ENCODE data around the gene G3BP1.
"Not testable (repeated sequence)": the region's sequence is repeated elsewhere in the genome, so short reads cannot be mapped to it uniquely, and the experiment has no call there.

The G3BP1 gene

DNA sequence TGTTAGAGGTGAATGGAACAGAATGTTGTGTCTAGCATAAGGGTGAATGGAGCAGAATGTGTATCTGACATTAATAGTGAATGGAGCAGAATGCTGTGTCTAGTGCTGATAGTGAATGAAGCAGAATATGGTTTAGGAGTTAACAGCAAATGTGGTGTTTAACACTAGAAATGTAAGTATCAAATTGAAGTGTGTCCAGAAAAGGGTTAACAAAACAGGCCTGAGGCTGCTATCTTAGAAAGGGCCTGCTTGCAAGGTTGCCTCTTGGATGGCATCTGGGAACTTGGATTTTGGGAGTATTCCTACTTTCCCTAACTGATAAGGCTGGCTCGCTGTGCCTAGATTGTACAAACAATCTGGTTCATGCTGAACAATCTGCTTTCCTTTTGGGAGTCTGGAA, 76.1 kb downstream of the G3BP1 start:
- Histone ChIP-seq H3K23ac (ENCODE audit: low read length in 2 of 2) (no peak overlapping the region), H3K79me1 (replicated peaks; ENCODE audit: low read length, poor library complexity, severe bottlenecking) (no peaks in the 10 kb centered on the region), H2AK5ac (ENCODE audit: low read length, severe bottlenecking) (no peak overlapping the region), H2BK5ac (ENCODE audit: low read depth, low read length, poor library complexity, severe bottlenecking) (no peak overlapping the region), H3K14ac (ENCODE audit: low read length in 2 of 2) (no peak overlapping the region), H3K4ac (ENCODE audit: low read depth in 1 of 2, low read length in 2 of 2) (no peak overlapping the region), H4K91ac (ENCODE audit: low read length) (no peak overlapping the region), H3K9ac (ENCODE audit: low read length) (no peak overlapping the region), H3K9me3 (ENCODE audit: control insufficient read depth, low read length) (no peaks in the 10 kb centered on the region), H2BK15ac (ENCODE audit: low read depth, poor library complexity, severe bottlenecking) (no peak overlapping the region), H3K4me2 (ENCODE audit: low read length, poor library complexity, severe bottlenecking) (no peak overlapping the region), H3K27me3 (ENCODE audit: control insufficient read depth in 1 of 2, insufficient read depth in 1 of 2, low read length in 2 of 2) (no peaks in the 10 kb centered on the region), H3K4me3 (ENCODE audit: insufficient read depth in 1 of 2, low read depth in 1 of 2, low read length in 2 of 2) (no peak overlapping the region), H2BK120ac (ENCODE audit: low read depth, low read length) (no peak overlapping the region), H3K36me3 (ENCODE audit: control insufficient read depth in 1 of 2, insufficient read depth in 2 of 2, low read depth in 1 of 2, low read length in 2 of 2) (no peaks in the 10 kb centered on the region), H3K18ac (ENCODE audit: low read depth in 1 of 2, low read length in 2 of 2) (no peak overlapping the region), H4K8ac (ENCODE audit: low read length) (no peak overlapping the region), H2BK12ac (ENCODE audit: low read length in 2 of 2) (no peak overlapping the region), H2AFZ (ENCODE audit: low read depth, low read length) (no peak overlapping the region), H3K27ac (ENCODE audit: low read length, poor library complexity, severe bottlenecking) (no peak overlapping the region), H3K4me1 (ENCODE audit: control insufficient read depth, insufficient read depth, low read depth, low read length) (no peaks in the 10 kb centered on the region)
- no peak for DNase-seq
- WGBS: 59% methylated on average over 1 of the region's 1 CpG

DNA sequence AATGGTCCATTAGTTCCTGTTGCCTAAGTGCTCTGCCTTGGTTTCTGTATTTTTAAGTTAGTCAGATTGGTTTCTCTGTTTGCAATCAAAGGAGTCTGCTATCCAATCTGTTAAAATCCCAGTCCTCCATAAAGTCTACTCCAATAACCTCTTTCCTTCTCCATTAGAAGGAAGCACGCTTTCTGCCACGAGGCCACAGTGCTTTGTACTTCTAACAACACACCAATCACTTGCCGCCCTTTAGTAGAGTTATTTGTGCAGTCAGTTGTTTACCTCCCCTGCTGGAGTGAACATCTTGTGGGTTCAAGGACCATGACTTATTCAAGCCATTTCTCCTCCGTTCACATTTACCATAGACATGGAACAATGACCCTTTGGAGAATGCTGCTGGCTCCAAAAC, 83.9 kb downstream of the G3BP1 start:
- Histone ChIP-seq H3K9ac (ENCODE audit: low read length) (no peak overlapping the region), H2BK120ac (ENCODE audit: low read depth, low read length) (no peak overlapping the region), H2AK5ac (ENCODE audit: low read length, severe bottlenecking) (no peak overlapping the region), H3K79me1 (replicated peaks; ENCODE audit: low read length, poor library complexity, severe bottlenecking) (no peaks in the 10 kb centered on the region), H3K4me1 (ENCODE audit: control insufficient read depth, insufficient read depth, low read depth, low read length) (no peaks in the 10 kb centered on the region), H3K27me3 (ENCODE audit: control insufficient read depth in 1 of 2, insufficient read depth in 1 of 2, low read length in 2 of 2) (no peaks in the 10 kb centered on the region), H3K9me3 (ENCODE audit: control insufficient read depth, low read length) (no peaks in the 10 kb centered on the region), H2AFZ (ENCODE audit: low read depth, low read length) (no peak overlapping the region), H2BK5ac (ENCODE audit: low read depth, low read length, poor library complexity, severe bottlenecking) (no peak overlapping the region), H3K14ac (ENCODE audit: low read length in 2 of 2) (no peak overlapping the region), H3K4me2 (ENCODE audit: low read length, poor library complexity, severe bottlenecking) (no peak overlapping the region), H3K27ac (ENCODE audit: low read length, poor library complexity, severe bottlenecking) (no peak overlapping the region), H2BK12ac (ENCODE audit: low read length in 2 of 2) (no peak overlapping the region), H3K4me3 (ENCODE audit: insufficient read depth in 1 of 2, low read depth in 1 of 2, low read length in 2 of 2) (no peak overlapping the region), H3K23ac (ENCODE audit: low read length in 2 of 2) (no peak overlapping the region), H3K36me3 (ENCODE audit: control insufficient read depth in 1 of 2, insufficient read depth in 2 of 2, low read depth in 1 of 2, low read length in 2 of 2) (no peaks in the 10 kb centered on the region), H3K18ac (ENCODE audit: low read depth in 1 of 2, low read length in 2 of 2) (no peak overlapping the region), H4K8ac (ENCODE audit: low read length) (no peak overlapping the region), H2BK15ac (ENCODE audit: low read depth, poor library complexity, severe bottlenecking) (no peak overlapping the region), H3K4ac (ENCODE audit: low read depth in 1 of 2, low read length in 2 of 2) (no peak overlapping the region), H4K91ac (ENCODE audit: low read length) (no peak overlapping the region)
- 67% methylated on average over 4 of the region's 4 CpGs for WGBS
- no peak for DNase-seq

DNA sequence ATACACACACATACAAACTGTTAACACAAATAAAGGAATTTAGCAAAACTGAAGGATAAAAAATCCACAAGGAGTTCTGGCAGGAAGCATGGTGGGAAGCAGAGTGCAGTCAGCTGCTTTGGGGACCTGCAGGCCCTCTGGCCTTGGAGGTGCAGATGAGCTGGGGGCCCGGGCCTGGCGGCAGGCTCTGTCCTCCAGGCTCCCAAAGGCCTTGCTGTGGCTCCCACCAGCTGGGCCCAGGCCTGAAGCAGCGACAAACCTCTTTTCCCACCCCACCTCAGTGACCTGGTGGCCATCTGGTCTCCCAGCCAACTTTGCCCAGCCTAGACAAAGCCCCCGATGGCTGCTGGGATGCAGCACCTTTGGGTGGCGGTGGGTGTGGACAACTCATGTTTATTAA, 85.1 kb downstream of the G3BP1 start:
- Histone ChIP-seq H2BK12ac (ENCODE audit: low read length in 2 of 2) (no peak overlapping the region), H3K36me3 (ENCODE audit: control insufficient read depth in 1 of 2, insufficient read depth in 2 of 2, low read depth in 1 of 2, low read length in 2 of 2) (no peaks in the 10 kb centered on the region), H3K18ac (ENCODE audit: low read depth in 1 of 2, low read length in 2 of 2) (no peak overlapping the region), H3K4ac (ENCODE audit: low read depth in 1 of 2, low read length in 2 of 2) (no peak overlapping the region), H3K4me3 (ENCODE audit: insufficient read depth in 1 of 2, low read depth in 1 of 2, low read length in 2 of 2) (peak overlapping the region in 1 of 2 experiments; percentile 4), H2BK15ac (ENCODE audit: low read depth, poor library complexity, severe bottlenecking) (no peak overlapping the region), H2BK120ac (ENCODE audit: low read depth, low read length) (no peak overlapping the region), H2AFZ (ENCODE audit: low read depth, low read length) (no peak overlapping the region), H2AK5ac (ENCODE audit: low read length, severe bottlenecking) (no peak overlapping the region), H3K9ac (ENCODE audit: low read length) (no peak overlapping the region), H3K23ac (ENCODE audit: low read length in 2 of 2) (no peak overlapping the region), H3K14ac (ENCODE audit: low read length in 2 of 2) (no peak overlapping the region), H4K8ac (ENCODE audit: low read length) (no peak overlapping the region), H3K9me3 (ENCODE audit: control insufficient read depth, low read length) (no peaks in the 10 kb centered on the region), H3K27ac (ENCODE audit: low read length, poor library complexity, severe bottlenecking) (no peak overlapping the region), H3K27me3 (ENCODE audit: control insufficient read depth in 1 of 2, insufficient read depth in 1 of 2, low read length in 2 of 2) (no peaks in the 10 kb centered on the region), H3K4me2 (ENCODE audit: low read length, poor library complexity, severe bottlenecking) (no peak overlapping the region), H3K4me1 (ENCODE audit: control insufficient read depth, insufficient read depth, low read depth, low read length) (no peaks in the 10 kb centered on the region), H2BK5ac (ENCODE audit: low read depth, low read length, poor library complexity, severe bottlenecking) (no peak overlapping the region), H3K79me1 (replicated peaks; ENCODE audit: low read length, poor library complexity, severe bottlenecking) (no peaks in the 10 kb centered on the region), H4K91ac (ENCODE audit: low read length) (no peak overlapping the region)
- 82% methylated on average over 5 of the region's 5 CpGs for WGBS
- no peak for DNase-seq

DNA sequence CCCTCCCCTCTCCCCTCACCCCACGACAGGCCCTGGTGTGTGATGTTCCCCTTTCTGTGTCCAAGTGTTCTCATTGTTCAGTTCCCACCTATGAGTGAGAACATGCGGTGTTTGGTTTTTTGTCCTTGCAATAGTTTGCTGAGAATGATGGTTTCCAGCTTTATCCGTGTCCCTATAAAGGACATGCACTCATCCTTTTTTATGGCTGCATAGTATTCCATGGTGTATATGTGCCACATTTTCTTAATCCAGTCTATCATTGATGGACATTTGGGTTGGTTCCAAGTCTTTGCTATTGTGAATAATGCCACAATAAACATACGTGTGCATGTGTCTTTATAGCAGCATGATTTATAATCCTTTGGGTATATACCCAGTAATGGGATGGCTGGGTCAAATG, 89.1 kb downstream of the G3BP1 start:
- not testable (repeated sequence) for H3K23ac ChIP-seq (ENCODE audit: low read length in 2 of 2); H3K36me3 ChIP-seq (ENCODE audit: control insufficient read depth in 1 of 2, insufficient read depth in 2 of 2, low read depth in 1 of 2, low read length in 2 of 2); H2AK5ac ChIP-seq (ENCODE audit: low read length, severe bottlenecking); H3K4me3 ChIP-seq (ENCODE audit: insufficient read depth in 1 of 2, low read depth in 1 of 2, low read length in 2 of 2); H3K4me1 ChIP-seq (ENCODE audit: control insufficient read depth, insufficient read depth, low read depth, low read length); H4K91ac ChIP-seq (ENCODE audit: low read length); H3K9ac ChIP-seq (ENCODE audit: low read length); H3K9me3 ChIP-seq (ENCODE audit: control insufficient read depth, low read length); H3K4me2 ChIP-seq (ENCODE audit: low read length, poor library complexity, severe bottlenecking); H3K79me1 ChIP-seq (replicated peaks; ENCODE audit: low read length, poor library complexity, severe bottlenecking); H2BK5ac ChIP-seq (ENCODE audit: low read depth, low read length, poor library complexity, severe bottlenecking); H3K27me3 ChIP-seq (ENCODE audit: control insufficient read depth in 1 of 2, insufficient read depth in 1 of 2, low read length in 2 of 2); H2BK120ac ChIP-seq (ENCODE audit: low read depth, low read length); H3K18ac ChIP-seq (ENCODE audit: low read depth in 1 of 2, low read length in 2 of 2); H4K8ac ChIP-seq (ENCODE audit: low read length); DNase-seq; H3K27ac ChIP-seq (ENCODE audit: low read length, poor library complexity, severe bottlenecking); H2BK15ac ChIP-seq (ENCODE audit: low read depth, poor library complexity, severe bottlenecking); H2AFZ ChIP-seq (ENCODE audit: low read depth, low read length); H2BK12ac ChIP-seq (ENCODE audit: low read length in 2 of 2); H3K4ac ChIP-seq (ENCODE audit: low read depth in 1 of 2, low read length in 2 of 2); H3K14ac ChIP-seq (ENCODE audit: low read length in 2 of 2)
- 33% methylated on average over 1 of the region's 4 CpGs for WGBS

Data from mesenchymal stem cell (in vitro differentiated cells and primary cell).